Panc1 (cell line): ENCODE results near the gene GFER.

Source experiments
- CTCF ChIP-seq: fragments of 450-650 bp; IDR thresholded peaks from 2 replicates; pipeline ENCODE4 v1.5.1; 2017; ENCODE audit warnings: mild to moderate bottlenecking
- SIN3A ChIP-seq: IDR thresholded peaks from 2 replicates; pipeline ENCODE4 v1.6.1; 2012; ENCODE audit warnings: low read depth, mild to moderate bottlenecking, low read length, moderate library complexity, borderline replicate concordance; ENCODE audit not compliant: insufficient read depth

- TF ChIP-seq SIN3A (no peak), CTCF (no peak; the same call in 1 of the 2 replicates)
Measured at GRCh38 chr16:2027024-2028010, 43.3 kb downstream of the GFER start.
